AG04450 (cell line): ENCODE results near the gene MAP3K2. TPM values are rescaled to one million over a fixed set of nuclear protein-coding genes. Genes with fewer than 3 reads are reported as not detected.

Source experiments
- CTCF ChIA-PET: fragments of 300-600, 350-600 bp; formaldehyde crosslinking; extraction: SDS; loops from one replicate; lab custom pipeline; 2022; ENCODE audit warnings: antibody characterized with exemption, inconsistent platforms; lab: Charles Lee
- POLR2A ChIA-PET: fragments of 350-600 bp; formaldehyde crosslinking; extraction: SDS; loops from one replicate; lab custom pipeline; 2021; ENCODE audit warnings: antibody characterized with exemption, inconsistent platforms; lab: Yijun Ruan, JAX
- DNase-seq: peaks from one replicate; pipeline ENCODE4 v3.0.0-alpha.2; 2011; ENCODE audit warnings: low read depth, low spot score
- H3K27ac ChIP-seq: one replicate; pipeline ENCODE4 v1.5.1; 2012; ENCODE audit warnings: low read depth, low read length, control low read depth
- H3K27me3 ChIP-seq: one replicate; pipeline ENCODE4 v1.6.0; 2012; ENCODE audit warnings: low read length; ENCODE audit not compliant: control insufficient read depth, insufficient read depth
- H3K4me3 ChIP-seq: 2 replicates; pipeline ENCODE4 v1.5.1; 2011; ENCODE audit warnings: mild to moderate bottlenecking, low read depth, low read length, control low read depth
- H3K9me3 ChIP-seq: 2 replicates; pipeline ENCODE4 v1.5.1; 2012; ENCODE audit warnings: low read length; ENCODE audit not compliant: control insufficient read depth, insufficient read depth
- CTCF ChIP-seq: IDR thresholded peaks from 2 replicates; pipeline ENCODE4 v1.5.1; 2011; ENCODE audit warnings: low read depth, low read length, control low read depth, inconsistent platforms
- polyA plus RNA-seq: library from polyadenylated mRNA; depleted of rRNA; stranded (reverse); fragments of >200 nt; gene quantifications from 2 replicates; pipeline ENCODE4 v1.2.3, GENCODE V29; 2011

MAP3K2 gene
- polyA plus RNA-seq, 1 experiment: 15.5 TPM

DNA sequence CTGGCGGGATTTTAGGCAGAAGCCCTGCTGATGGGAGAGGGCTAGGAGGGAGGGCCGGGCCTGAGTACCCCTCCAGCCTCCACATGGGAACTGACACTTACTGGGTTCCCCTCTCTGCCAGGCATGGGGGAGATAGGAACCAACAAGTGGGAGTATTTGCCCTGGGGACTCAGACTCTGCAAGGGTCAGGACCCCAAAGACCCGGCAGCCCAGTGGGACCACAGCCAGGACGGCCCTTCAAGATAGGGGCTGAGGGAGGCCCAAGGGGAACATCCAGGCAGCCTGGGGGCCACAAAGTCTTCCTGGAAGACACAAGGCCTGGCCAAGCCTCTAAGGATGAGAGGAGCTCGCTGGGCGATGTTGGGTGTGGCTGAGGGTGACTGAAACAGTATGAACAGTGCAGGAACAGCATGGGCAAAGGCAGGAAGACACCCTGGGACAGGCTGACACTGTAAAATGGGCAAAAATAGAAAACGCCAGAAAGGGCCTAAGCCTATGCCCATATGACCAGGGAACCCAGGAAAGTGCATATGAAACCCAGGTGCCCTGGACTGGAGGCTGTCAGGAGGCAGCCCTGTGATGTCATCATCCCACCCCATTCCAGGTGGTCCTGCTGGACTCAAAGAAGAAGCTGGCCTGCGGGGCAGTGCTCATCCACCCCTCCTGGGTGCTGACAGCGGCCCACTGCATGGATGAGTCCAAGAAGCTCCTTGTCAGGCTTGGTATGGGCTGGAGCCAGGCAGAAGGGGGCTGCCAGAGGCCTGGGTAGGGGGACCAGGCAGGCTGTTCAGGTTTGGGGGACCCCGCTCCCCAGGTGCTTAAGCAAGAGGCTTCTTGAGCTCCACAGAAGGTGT lies 39.0 kb upstream of the MAP3K2 start:
- no peak overlapping the region for H3K4me3 ChIP-seq
- TF ChIP-seq CTCF: no peak
- ChIA-PET CTCF (interaction anchor here (1.0 kb wide), 1 partner anchor 103 kb away, joined by 3 read pairs; no protein-coding TSS in a partner anchor), POLR2A (no interaction called here)
- peaks cover 17% of the 10 kb centered on the region for H3K27me3 ChIP-seq
- H3K27ac ChIP-seq: no peak overlapping the region
- DNase-seq: no peak
- H3K9me3 ChIP-seq: no peaks in the 10 kb centered on the region; the same call in 1 of the 2 replicates

DNA sequence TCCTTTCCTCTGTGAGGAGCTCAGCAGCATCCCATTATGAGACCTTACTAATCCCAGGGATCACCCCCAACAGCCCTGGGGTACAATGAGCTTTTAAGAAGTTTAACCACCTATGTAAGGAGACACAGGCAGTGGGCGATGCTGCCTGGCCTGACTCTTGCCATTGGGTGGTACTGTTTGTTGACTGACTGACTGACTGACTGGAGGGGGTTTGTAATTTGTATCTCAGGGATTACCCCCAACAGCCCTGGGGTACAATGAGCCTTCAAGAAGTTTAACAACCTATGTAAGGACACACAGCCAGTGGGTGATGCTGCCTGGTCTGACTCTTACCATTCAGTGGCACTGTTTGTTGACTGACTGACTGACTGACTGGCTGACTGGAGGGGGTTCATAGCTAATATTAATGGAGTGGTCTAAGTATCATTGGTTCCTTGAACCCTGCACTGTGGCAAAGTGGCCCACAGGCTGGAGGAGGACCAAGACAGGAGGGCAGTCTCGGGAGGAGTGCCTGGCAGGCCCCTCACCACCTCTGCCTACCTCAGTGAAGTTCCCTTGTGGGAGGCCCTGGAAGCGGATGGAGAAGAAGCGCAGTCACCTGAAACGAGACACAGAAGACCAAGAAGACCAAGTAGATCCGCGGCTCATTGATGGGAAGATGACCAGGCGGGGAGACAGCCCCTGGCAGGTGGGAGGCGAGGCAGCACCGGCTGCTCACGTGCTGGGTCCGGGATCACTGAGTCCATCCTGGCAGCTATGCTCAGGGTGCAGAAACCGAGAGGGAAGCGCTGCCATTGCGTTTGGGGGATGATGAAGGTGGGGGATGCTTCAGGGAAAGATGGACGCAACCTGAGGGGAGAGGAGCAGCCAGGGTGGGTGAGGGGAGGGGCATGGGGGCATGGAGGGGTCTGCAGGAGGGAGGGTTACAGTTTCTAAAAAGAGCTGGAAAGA lies 38.0 kb upstream of the MAP3K2 start:
- H3K4me3 ChIP-seq: no peak overlapping the region
- peaks cover 19% of the 10 kb centered on the region for H3K27me3 ChIP-seq
- no peak for DNase-seq
- TF ChIP-seq CTCF: no peak
- POLR2A ChIA-PET: no interaction called here
- no peak overlapping the region for H3K27ac ChIP-seq
- CTCF ChIA-PET: interaction anchor here (1.8 kb wide), 1 partner anchor 102 kb away, joined by 5 read pairs; no protein-coding TSS in a partner anchor
- no peaks in the 10 kb centered on the region; the same call in 1 of the 2 replicates for H3K9me3 ChIP-seq

GRCh38 chr2:127424598-127425520 lies 37.1 kb upstream of the MAP3K2 start:
- no peak overlapping the region for H3K27ac ChIP-seq
- TF ChIP-seq CTCF: no peak
- H3K9me3 ChIP-seq: no peaks in the 10 kb centered on the region; the same call in 1 of the 2 replicates
- ChIA-PET POLR2A (no interaction called here), CTCF (interaction anchor here (1.8 to 2.0 kb wide), 2 partner anchors 57 to 101 kb away, joined by 5 to 6 read pairs; no protein-coding TSS in a partner anchor)
- H3K27me3 ChIP-seq: peaks cover 19% of the 10 kb centered on the region
- H3K4me3 ChIP-seq: no peak overlapping the region
- DNase-seq: no peak

DNA sequence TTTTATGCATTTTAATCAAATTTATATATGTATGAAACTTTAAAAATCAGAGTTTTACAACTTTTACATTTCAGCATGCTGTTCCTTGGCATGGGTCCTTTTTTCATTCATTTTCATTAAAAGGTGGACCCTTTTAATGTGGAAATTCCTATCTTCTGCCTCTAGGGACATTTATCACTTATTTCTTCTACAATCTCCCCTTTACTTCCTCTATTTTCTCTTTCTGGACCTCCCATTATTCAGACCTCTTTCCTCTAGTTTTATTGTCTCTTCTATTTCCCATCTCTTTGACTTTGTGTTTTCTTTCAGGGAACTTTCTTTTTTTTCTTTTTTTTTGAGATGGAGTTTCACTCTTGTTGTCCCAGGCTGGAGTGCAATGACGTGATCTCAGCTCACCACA lies 36.1 kb upstream of the MAP3K2 start:
- POLR2A ChIA-PET: no interaction called here
- Histone ChIP-seq H3K4me3 (peak overlapping the region; percentile 48), H3K27me3 (peaks cover 19% of the 10 kb centered on the region)

More for the DNA sequence above, 36.1 kb upstream of the MAP3K2 start:
- H3K27ac ChIP-seq: no peak overlapping the region
- TF ChIP-seq CTCF: no peak
- CTCF ChIA-PET: interaction anchor here (2.0 kb wide), 1 partner anchor 58 kb away, joined by 6 read pairs; no protein-coding TSS in a partner anchor
- no peaks in the 10 kb centered on the region; the same call in 1 of the 2 replicates for H3K9me3 ChIP-seq
- no peak for DNase-seq
